Neural progenitor cell (in vitro differentiated cells): Measurements from ENCODE around the gene CLDN16.

ENCODE experiments used
- EZH2 ChIP-seq: fragments of 200-600 bp; sonication (generic); IDR thresholded peaks from 2 replicates; pipeline ENCODE4 v1.6.1; 2017; ENCODE audit warnings: antibody characterized with exemption, mild to moderate bottlenecking, moderate library complexity
- EZH2phosphoT487 ChIP-seq: fragments of 200-600 bp; sonication (generic); IDR thresholded peaks from 2 replicates; pipeline ENCODE4 v1.6.1; 2017; ENCODE audit warnings: antibody characterized with exemption
- TF ChIP-seq, protein P1 (sequence below): fragments of 200-600 bp; sonication (generic); IDR thresholded peaks from 2 replicates; pipeline ENCODE4 v1.5.1; 2017; ENCODE audit warnings: antibody characterized with exemption, mild to moderate bottlenecking

DNA sequence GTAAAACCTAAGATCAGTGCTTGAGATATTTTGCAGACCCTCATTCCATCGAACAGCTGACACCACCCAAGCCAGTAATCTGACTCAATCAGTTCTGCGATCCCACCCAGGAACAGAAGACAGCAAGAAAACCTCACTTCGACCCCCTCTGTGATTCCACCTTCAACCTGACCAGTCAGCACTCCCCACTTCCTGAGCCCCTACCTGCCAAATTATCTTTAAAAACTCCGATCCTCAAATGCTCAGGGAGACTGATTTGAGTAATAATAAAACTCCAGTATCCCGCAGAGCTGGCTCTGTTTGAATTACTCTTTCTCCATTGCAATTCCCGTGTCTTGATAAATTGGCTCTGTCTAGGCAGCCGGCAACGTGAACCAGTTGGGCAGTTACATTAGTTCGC lies 25.7 kb upstream of the CLDN16 start:
- TF ChIP-seq, protein P1, sequence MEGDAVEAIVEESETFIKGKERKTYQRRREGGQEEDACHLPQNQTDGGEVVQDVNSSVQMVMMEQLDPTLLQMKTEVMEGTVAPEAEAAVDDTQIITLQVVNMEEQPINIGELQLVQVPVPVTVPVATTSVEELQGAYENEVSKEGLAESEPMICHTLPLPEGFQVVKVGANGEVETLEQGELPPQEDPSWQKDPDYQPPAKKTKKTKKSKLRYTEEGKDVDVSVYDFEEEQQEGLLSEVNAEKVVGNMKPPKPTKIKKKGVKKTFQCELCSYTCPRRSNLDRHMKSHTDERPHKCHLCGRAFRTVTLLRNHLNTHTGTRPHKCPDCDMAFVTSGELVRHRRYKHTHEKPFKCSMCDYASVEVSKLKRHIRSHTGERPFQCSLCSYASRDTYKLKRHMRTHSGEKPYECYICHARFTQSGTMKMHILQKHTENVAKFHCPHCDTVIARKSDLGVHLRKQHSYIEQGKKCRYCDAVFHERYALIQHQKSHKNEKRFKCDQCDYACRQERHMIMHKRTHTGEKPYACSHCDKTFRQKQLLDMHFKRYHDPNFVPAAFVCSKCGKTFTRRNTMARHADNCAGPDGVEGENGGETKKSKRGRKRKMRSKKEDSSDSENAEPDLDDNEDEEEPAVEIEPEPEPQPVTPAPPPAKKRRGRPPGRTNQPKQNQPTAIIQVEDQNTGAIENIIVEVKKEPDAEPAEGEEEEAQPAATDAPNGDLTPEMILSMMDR: no peak
- TF ChIP-seq EZH2phosphoT487 (no peak), EZH2 (no peak)
